ENCODE data around the gene SDHAF3. TPM values are rescaled to one million over a fixed set of nuclear protein-coding genes. Genes with fewer than 3 reads are reported as not detected.

The SDHAF3 gene
- total and polyA plus RNA-seq, 2 donors (not counting 1 experiment from before 2014, with no cell fraction given): 7.3 to 12.6 TPM

DNA sequence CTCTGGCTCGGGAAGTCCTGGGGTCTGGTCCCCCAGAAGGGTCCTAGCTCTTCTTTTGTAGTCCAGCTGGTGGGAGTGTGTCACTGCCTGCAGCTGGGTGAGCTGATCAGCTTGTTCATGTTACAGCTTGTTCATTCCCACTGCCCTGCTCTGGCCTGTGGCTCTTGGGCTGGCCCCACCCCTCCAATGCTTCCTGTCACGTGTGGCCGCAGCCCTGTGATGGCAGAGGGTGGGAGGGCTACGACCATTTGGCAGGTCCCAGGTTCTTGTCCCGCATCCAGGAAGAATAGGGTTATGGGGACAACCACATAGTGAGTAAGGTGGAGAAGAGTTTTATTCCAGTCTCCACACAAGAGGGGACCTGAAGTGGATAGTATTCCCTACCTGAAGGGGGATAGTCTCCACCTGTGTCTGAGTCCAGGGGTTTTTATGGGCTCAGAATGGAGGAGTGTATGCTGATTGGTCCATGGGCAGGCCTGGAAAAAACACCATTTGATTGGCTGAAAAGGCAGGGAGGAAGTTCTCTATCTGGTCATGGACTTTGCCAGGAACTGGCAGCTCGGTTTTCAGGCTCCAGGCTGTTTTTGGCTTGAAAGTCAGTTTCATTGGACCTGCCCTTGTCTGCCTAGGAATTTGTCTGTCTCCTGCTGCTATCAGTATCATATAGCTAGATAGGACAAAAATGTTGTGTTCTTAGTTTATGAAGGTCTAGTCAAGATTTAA is 13.1 kb downstream of the SDHAF3 start:
- no peaks in the 10 kb centered on the region for H3K9me3 ChIP-seq (ENCODE audit: control insufficient read depth, insufficient read depth, low read depth, low read length)
- no peaks in the 10 kb centered on the region for H3K36me3 ChIP-seq (ENCODE audit: control insufficient read depth, insufficient read depth, low read length)
- no peak overlapping the region for H3K27ac ChIP-seq (ENCODE audit: insufficient read depth, low read length)
- DNase-seq (ENCODE audit: low read depth in 2 of 2): no peak
- no peaks in the 10 kb centered on the region for H3K4me1 ChIP-seq (ENCODE audit: control insufficient read depth, extremely low read depth, insufficient read depth, low read length)
- no peak overlapping the region for H3K9ac ChIP-seq (ENCODE audit: insufficient read depth, low read length)
- TF ChIP-seq, protein P1, sequence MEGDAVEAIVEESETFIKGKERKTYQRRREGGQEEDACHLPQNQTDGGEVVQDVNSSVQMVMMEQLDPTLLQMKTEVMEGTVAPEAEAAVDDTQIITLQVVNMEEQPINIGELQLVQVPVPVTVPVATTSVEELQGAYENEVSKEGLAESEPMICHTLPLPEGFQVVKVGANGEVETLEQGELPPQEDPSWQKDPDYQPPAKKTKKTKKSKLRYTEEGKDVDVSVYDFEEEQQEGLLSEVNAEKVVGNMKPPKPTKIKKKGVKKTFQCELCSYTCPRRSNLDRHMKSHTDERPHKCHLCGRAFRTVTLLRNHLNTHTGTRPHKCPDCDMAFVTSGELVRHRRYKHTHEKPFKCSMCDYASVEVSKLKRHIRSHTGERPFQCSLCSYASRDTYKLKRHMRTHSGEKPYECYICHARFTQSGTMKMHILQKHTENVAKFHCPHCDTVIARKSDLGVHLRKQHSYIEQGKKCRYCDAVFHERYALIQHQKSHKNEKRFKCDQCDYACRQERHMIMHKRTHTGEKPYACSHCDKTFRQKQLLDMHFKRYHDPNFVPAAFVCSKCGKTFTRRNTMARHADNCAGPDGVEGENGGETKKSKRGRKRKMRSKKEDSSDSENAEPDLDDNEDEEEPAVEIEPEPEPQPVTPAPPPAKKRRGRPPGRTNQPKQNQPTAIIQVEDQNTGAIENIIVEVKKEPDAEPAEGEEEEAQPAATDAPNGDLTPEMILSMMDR (conservative IDR thresholded peaks at IDR 0.05 in 1 of 2, IDR thresholded peaks at IDR 0.05 in 1 of 2; ENCODE audit: low read depth in 1 of 2, low read length in 2 of 2): no peak
- TF ChIP-seq EZH2 (IDR thresholded peaks at IDR 0.05; ENCODE audit: low read length, missing control alignments): no peak
- no peaks in the 10 kb centered on the region for H4K20me1 ChIP-seq (ENCODE audit: control insufficient read depth, extremely low read depth, insufficient read depth, low read length)
- no peak overlapping the region for H3K4me2 ChIP-seq (ENCODE audit: extremely low read depth, insufficient read depth, low read length)
- H3K4me3 ChIP-seq (replicated peaks in 1 of 4; ENCODE audit: control extremely low read depth in 1 of 4, insufficient read depth in 1 of 4, low read depth in 3 of 4, low read length in 4 of 4): no peak overlapping the region
- no peaks in the 10 kb centered on the region for H3K79me2 ChIP-seq (ENCODE audit: control insufficient read depth, insufficient read depth, low read length)
- no peaks in the 10 kb centered on the region for H3K27me3 ChIP-seq (ENCODE audit: control insufficient read depth, insufficient read depth, low read length)
- H2AFZ ChIP-seq (ENCODE audit: low read length): no peak overlapping the region

DNA sequence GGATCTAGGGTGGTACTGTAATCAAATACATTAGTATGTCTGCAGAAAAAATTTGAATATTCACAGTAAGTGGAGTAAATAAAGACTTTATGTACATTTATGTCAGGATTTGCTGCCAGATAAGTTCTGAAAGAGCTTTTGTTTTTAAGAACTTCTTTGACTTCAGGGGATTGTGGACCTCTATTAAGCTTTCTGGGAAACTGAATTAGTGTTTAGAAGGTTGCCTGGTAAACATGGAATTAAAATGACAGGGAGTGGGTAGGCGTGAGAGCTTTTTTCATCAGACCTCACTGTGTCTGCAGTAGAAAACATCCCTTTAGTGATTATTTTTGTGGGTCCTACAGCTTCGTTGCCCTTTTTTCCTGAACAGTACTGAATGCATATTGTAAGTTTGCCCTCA is 15.7 kb downstream of the SDHAF3 start:
- no peak overlapping the region for H2AFZ ChIP-seq (ENCODE audit: low read length)
- H3K27ac ChIP-seq (ENCODE audit: insufficient read depth, low read length): no peak overlapping the region
- no peak for TF ChIP-seq EZH2 (IDR thresholded peaks at IDR 0.05; ENCODE audit: low read length, missing control alignments)
- TF ChIP-seq, protein P1 (conservative IDR thresholded peaks at IDR 0.05 in 1 of 2, IDR thresholded peaks at IDR 0.05 in 1 of 2; ENCODE audit: low read depth in 1 of 2, low read length in 2 of 2): no peak

DNA sequence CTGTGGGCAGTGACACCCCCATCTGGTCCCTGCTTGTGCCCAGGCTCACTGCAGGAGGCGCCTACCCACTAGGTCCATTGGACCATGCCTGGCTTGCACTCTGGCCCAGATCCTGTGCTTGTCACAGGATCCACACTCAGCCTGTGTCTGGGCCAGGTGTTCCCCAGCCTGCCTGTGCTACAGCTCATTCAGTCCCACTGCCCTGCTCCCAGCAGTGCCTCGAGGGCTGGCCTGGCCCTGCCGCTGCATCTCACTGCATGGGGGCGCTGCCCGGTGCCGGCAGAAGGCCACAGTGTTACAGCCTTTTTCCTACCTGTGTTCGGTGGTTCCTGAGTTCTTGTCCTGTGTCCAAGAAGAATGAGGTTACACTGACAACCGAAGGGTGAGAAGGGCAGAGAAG is 21.3 kb downstream of the SDHAF3 start:
- Histone ChIP-seq H2AFZ (ENCODE audit: low read length) (no peak overlapping the region), H4K20me1 (ENCODE audit: control insufficient read depth, extremely low read depth, insufficient read depth, low read length) (no peaks in the 10 kb centered on the region), H3K36me3 (ENCODE audit: control insufficient read depth, insufficient read depth, low read length) (no peaks in the 10 kb centered on the region), H3K4me2 (ENCODE audit: extremely low read depth, insufficient read depth, low read length) (no peak overlapping the region), H3K9ac (ENCODE audit: insufficient read depth, low read length) (no peak overlapping the region), H3K4me3 (replicated peaks in 1 of 4; ENCODE audit: control extremely low read depth in 1 of 4, insufficient read depth in 1 of 4, low read depth in 3 of 4, low read length in 4 of 4) (no peak overlapping the region), H3K9me3 (ENCODE audit: control insufficient read depth, insufficient read depth, low read depth, low read length) (no peaks in the 10 kb centered on the region), H3K27me3 (ENCODE audit: control insufficient read depth, insufficient read depth, low read length) (no peaks in the 10 kb centered on the region), H3K79me2 (ENCODE audit: control insufficient read depth, insufficient read depth, low read length) (no peaks in the 10 kb centered on the region), H3K27ac (ENCODE audit: insufficient read depth, low read length) (no peak overlapping the region), H3K4me1 (ENCODE audit: control insufficient read depth, extremely low read depth, insufficient read depth, low read length) (no peaks in the 10 kb centered on the region)
- TF ChIP-seq EZH2 (IDR thresholded peaks at IDR 0.05; ENCODE audit: low read length, missing control alignments): no peak
- TF ChIP-seq, protein P1 (conservative IDR thresholded peaks at IDR 0.05 in 1 of 2, IDR thresholded peaks at IDR 0.05 in 1 of 2; ENCODE audit: low read depth in 1 of 2, low read length in 2 of 2): no peak
- DNase-seq (ENCODE audit: low read depth in 2 of 2): no peak

More for the DNA sequence above, 15.7 kb downstream of the SDHAF3 start:
- Histone ChIP-seq H3K79me2 (ENCODE audit: control insufficient read depth, insufficient read depth, low read length) (no peaks in the 10 kb centered on the region), H3K9me3 (ENCODE audit: control insufficient read depth, insufficient read depth, low read depth, low read length) (no peaks in the 10 kb centered on the region), H3K4me1 (ENCODE audit: control insufficient read depth, extremely low read depth, insufficient read depth, low read length) (no peaks in the 10 kb centered on the region), H3K4me2 (ENCODE audit: extremely low read depth, insufficient read depth, low read length) (no peak overlapping the region), H3K36me3 (ENCODE audit: control insufficient read depth, insufficient read depth, low read length) (no peaks in the 10 kb centered on the region), H3K9ac (ENCODE audit: insufficient read depth, low read length) (no peak overlapping the region), H3K27me3 (ENCODE audit: control insufficient read depth, insufficient read depth, low read length) (no peaks in the 10 kb centered on the region), H4K20me1 (ENCODE audit: control insufficient read depth, extremely low read depth, insufficient read depth, low read length) (no peaks in the 10 kb centered on the region), H3K4me3 (replicated peaks in 1 of 4; ENCODE audit: control extremely low read depth in 1 of 4, insufficient read depth in 1 of 4, low read depth in 3 of 4, low read length in 4 of 4) (no peak overlapping the region)
- DNase-seq (ENCODE audit: low read depth in 2 of 2): no peak

Data from fibroblast of lung (primary cell).